ENCODE data around the gene AASS. TPM values are rescaled to one million over a fixed set of nuclear protein-coding genes. Genes with fewer than 3 reads are reported as not detected.

Gene AASS
- total RNA-seq, 2 donors from 2014 or later, result 60.5 to 99.7 TPM

- no peaks in the 10 kb centered on the region for H3K4me1 ChIP-seq (ENCODE audit: control insufficient read depth, insufficient read depth, low read length)
- Mint-ChIP-seq H3K27ac (no peak overlapping the region), H3K4me3 (no peak overlapping the region), H3K4me1 (peaks cover 2% of the 10 kb centered on the region), H3K9me3 (no peaks in the 10 kb centered on the region), H3K36me3 (ENCODE audit: low read depth) (peaks cover 36% of the 10 kb centered on the region), H3K27me3 (ENCODE audit: insufficient read depth) (no peaks in the 10 kb centered on the region)
- no peak for DNase-seq
- H3K27ac ChIP-seq (ENCODE audit: low read depth, low read length), result no peak overlapping the region
- H3K4me3 ChIP-seq (ENCODE audit: low read length), result no peak overlapping the region
- peaks cover 36% of the 10 kb centered on the region for H3K36me3 ChIP-seq (ENCODE audit: control insufficient read depth, insufficient read depth, low read length)
- no peaks in the 10 kb centered on the region for H3K27me3 ChIP-seq (ENCODE audit: control insufficient read depth, insufficient read depth, low read length, poor library complexity, severe bottlenecking)
- H3K9me3 ChIP-seq (ENCODE audit: control insufficient read depth, low read length), result no peaks in the 10 kb centered on the region
- H3K9ac ChIP-seq (ENCODE audit: extremely low read depth, low read length, poor library complexity, severe bottlenecking), result no peak overlapping the region
- 96 to 100% methylated on average over 1 of the region's 1 CpG for WGBS, 2 experiments (ENCODE audit: insufficient coverage in 1 of 2, insufficient read length in 1 of 2)
- no peak for TF ChIP-seq CTCF (conservative IDR thresholded peaks at IDR 0.05)
These were observed 49.5 kb downstream of the AASS start for GRCh38 chr7:122094549-122094948.

GRCh38 chr7:122092964-122093797, 50.9 kb downstream of the AASS start:
- TF ChIP-seq CTCF (conservative IDR thresholded peaks at IDR 0.05), result peak; percentile 92

GRCh38 chr7:122082670-122083069, 61.4 kb downstream of the AASS start:
- no peak overlapping the region for H3K4me3 ChIP-seq (ENCODE audit: low read length)
- H3K27ac ChIP-seq (ENCODE audit: low read depth, low read length), result no peak overlapping the region
- peaks cover 46% of the 10 kb centered on the region for H3K36me3 ChIP-seq (ENCODE audit: control insufficient read depth, insufficient read depth, low read length)
- no peak overlapping the region for H3K9ac ChIP-seq (ENCODE audit: extremely low read depth, low read length, poor library complexity, severe bottlenecking)
- peak overlapping the region; percentile 8 for H3K27ac Mint-ChIP-seq
- H3K9me3 ChIP-seq (ENCODE audit: control insufficient read depth, low read length), result no peaks in the 10 kb centered on the region
- no peak overlapping the region for H3K4me3 Mint-ChIP-seq
- peaks cover 64% of the 10 kb centered on the region for H3K36me3 Mint-ChIP-seq (ENCODE audit: low read depth)
- no peaks in the 10 kb centered on the region for H3K9me3 Mint-ChIP-seq
- H3K4me1 ChIP-seq (ENCODE audit: control insufficient read depth, insufficient read depth, low read length), result peaks cover 6% of the 10 kb centered on the region
- DNase-seq, result no peak
- no peaks in the 10 kb centered on the region for H3K27me3 ChIP-seq (ENCODE audit: control insufficient read depth, insufficient read depth, low read length, poor library complexity, severe bottlenecking)
- no peaks in the 10 kb centered on the region for H3K27me3 Mint-ChIP-seq (ENCODE audit: insufficient read depth)
- 97% methylated on average over 2 of the region's 2 CpGs; no CpG with 5 or more reads in 1 of the 2 experiments for WGBS, 2 experiments (ENCODE audit: insufficient coverage in 1 of 2, insufficient read length in 1 of 2)
- no peak for TF ChIP-seq CTCF (conservative IDR thresholded peaks at IDR 0.05)
- H3K4me1 Mint-ChIP-seq, result peaks cover 18% of the 10 kb centered on the region

More at GRCh38 chr7:122092964-122093797, 50.9 kb downstream of the AASS start:
- Histone ChIP-seq H3K27ac (ENCODE audit: low read depth, low read length) (no peak overlapping the region), H3K36me3 (ENCODE audit: control insufficient read depth, insufficient read depth, low read length) (peaks cover 34% of the 10 kb centered on the region), H3K4me1 (ENCODE audit: control insufficient read depth, insufficient read depth, low read length) (no peaks in the 10 kb centered on the region), H3K9me3 (ENCODE audit: control insufficient read depth, low read length) (no peaks in the 10 kb centered on the region), H3K27me3 (ENCODE audit: control insufficient read depth, insufficient read depth, low read length, poor library complexity, severe bottlenecking) (no peaks in the 10 kb centered on the region), H3K9ac (ENCODE audit: extremely low read depth, low read length, poor library complexity, severe bottlenecking) (no peak overlapping the region), H3K4me3 (ENCODE audit: low read length) (no peak overlapping the region)
- no peaks in the 10 kb centered on the region for H3K9me3 Mint-ChIP-seq
- no peaks in the 10 kb centered on the region for H3K27me3 Mint-ChIP-seq (ENCODE audit: insufficient read depth)
- peak overlapping the region; percentile 48 for H3K27ac Mint-ChIP-seq
- 88 to 96% methylated on average over 3 to 6 of the region's 6 CpGs for WGBS, 2 experiments (ENCODE audit: insufficient coverage in 1 of 2, insufficient read length in 1 of 2)
- H3K36me3 Mint-ChIP-seq (ENCODE audit: low read depth), result peaks cover 43% of the 10 kb centered on the region
- H3K4me1 Mint-ChIP-seq, result peaks cover 2% of the 10 kb centered on the region
- peak; percentile 91 for DNase-seq
- H3K4me3 Mint-ChIP-seq, result no peak overlapping the region
